Epithelial cell of esophagus (primary cell): ENCODE results near the gene FES.

Source experiments
- DNase-seq: peaks from one replicate; pipeline ENCODE4 v3.0.0; 2010; ENCODE audit warnings: low read depth
- H3K4me3 ChIP-seq: 2 replicates; pipeline ENCODE4 v1.5.1; 2011; ENCODE audit warnings: mild to moderate bottlenecking, low read length, control low read depth
- CTCF ChIP-seq: IDR thresholded peaks from 2 replicates; pipeline ENCODE4 v1.5.1; 2011; ENCODE audit warnings: low read depth, mild to moderate bottlenecking, low read length, control low read depth, inconsistent platforms; ENCODE audit not compliant: insufficient read depth; ENCODE audit errors: missing control alignments

The FES gene

GRCh38 chr15:90860942-90861675, 23.2 kb upstream of the FES start:
- DNase-seq, result peak; percentile 87

DNA sequence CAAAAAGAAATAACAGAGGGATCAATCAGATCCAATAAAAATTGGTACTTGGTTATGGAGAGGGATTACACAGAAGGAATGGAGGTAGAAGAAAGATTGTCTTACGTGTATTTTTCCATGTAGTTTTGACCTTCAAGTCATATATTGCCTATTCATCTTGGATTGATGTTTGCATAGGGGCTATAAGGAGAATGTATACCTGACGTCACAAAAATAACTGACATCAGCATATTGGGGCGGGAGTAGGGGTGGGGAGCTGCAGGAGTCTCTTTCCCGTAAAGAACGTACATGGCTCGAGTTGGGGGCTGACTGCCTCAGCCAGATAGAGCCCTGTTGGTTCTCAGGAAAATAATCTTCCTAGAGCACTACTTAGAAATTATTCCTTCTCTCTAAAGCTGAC, 21.8 kb upstream of the FES start:
- DNase-seq, result no peak
- no peak for TF ChIP-seq CTCF
- H3K4me3 ChIP-seq, result no peak overlapping the region

More at GRCh38 chr15:90860942-90861675, 23.2 kb upstream of the FES start:
- H3K4me3 ChIP-seq, result no peak overlapping the region
- no peak for TF ChIP-seq CTCF

GRCh38 chr15:90862964-90863778, 21.1 kb upstream of the FES start:
- no peak for TF ChIP-seq CTCF
- peak; percentile 95 for DNase-seq
- no peak overlapping the region for H3K4me3 ChIP-seq

GRCh38 chr15:90863987-90864386, 20.3 kb upstream of the FES start:
- no peak for TF ChIP-seq CTCF
- peak; percentile 59 for DNase-seq
- H3K4me3 ChIP-seq, result no peak overlapping the region

DNA sequence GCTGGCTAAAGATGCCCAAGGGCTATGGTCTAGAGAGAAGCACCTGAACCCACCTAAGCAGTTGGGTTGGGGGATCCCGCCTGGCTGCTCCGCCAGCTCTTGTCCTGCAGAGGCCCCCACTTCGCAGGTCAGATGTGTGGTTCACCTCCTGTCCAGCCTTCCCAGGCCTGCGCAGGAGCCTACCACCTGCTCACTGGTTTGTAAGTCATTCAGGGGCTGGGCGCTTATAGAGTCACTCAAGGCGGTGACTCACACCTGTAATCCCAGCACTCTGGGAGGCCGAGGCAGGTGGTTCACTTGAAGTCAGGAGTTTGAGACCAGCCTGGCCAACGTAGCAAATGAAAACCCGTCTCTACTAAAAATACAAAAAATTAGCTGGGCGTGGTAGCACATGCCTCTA, 19.8 kb upstream of the FES start:
- DNase-seq, result peak; percentile 67
- no peak overlapping the region for H3K4me3 ChIP-seq
- no peak for TF ChIP-seq CTCF

- H3K4me3 ChIP-seq, result no peak overlapping the region
- DNase-seq, result no peak
- TF ChIP-seq CTCF, result no peak
Measured at GRCh38 chr15:90865702-90866101, 18.6 kb upstream of the FES start.
